ENCODE measurements around the gene PSMD6.

Gene PSMD6

DNA sequence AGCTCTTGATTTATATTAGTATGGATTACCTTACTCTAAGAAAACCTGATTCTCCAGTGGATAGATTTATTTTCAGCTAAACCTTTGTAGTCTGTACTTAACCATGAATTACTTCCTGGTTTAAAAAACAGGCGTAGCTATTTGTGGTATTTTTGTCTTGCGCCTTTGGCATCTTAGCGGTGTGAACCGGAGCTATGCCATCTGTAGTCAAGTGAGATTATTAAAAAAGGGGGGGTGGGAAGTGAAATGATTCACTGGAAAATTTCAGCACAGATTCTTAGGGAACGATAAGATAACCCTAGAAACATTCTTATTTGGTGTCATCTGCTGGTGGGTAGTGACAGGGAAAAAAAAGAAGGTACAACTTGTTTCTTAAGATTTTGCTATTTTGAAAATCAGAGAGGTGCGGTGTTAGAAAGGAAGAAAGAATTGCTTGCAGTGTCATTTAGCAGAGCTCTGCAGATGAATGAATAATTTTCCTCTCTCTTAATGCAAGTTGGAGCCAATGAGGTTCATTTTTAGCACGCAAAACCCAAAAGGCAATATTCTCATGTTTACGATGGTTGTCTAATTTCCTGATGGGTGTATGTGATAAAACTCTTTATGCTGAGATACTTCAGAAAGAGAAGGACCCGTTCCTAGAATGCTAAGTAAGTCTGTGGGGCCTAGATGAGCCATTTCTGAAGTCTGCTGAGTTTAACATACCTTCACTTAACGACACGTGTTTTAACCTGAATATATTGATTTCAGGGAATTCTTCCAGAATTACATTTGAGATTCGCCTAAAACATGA lies 44.0 kb downstream of the PSMD6 start:
- no peak for TF ChIP-seq EGR1 (IDR thresholded peaks at IDR 0.05)
- TF ChIP-seq, protein P1, sequence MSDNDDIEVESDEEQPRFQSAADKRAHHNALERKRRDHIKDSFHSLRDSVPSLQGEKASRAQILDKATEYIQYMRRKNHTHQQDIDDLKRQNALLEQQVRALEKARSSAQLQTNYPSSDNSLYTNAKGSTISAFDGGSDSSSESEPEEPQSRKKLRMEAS (IDR thresholded peaks at IDR 0.05) = no peak
- TF ChIP-seq, protein P2, sequence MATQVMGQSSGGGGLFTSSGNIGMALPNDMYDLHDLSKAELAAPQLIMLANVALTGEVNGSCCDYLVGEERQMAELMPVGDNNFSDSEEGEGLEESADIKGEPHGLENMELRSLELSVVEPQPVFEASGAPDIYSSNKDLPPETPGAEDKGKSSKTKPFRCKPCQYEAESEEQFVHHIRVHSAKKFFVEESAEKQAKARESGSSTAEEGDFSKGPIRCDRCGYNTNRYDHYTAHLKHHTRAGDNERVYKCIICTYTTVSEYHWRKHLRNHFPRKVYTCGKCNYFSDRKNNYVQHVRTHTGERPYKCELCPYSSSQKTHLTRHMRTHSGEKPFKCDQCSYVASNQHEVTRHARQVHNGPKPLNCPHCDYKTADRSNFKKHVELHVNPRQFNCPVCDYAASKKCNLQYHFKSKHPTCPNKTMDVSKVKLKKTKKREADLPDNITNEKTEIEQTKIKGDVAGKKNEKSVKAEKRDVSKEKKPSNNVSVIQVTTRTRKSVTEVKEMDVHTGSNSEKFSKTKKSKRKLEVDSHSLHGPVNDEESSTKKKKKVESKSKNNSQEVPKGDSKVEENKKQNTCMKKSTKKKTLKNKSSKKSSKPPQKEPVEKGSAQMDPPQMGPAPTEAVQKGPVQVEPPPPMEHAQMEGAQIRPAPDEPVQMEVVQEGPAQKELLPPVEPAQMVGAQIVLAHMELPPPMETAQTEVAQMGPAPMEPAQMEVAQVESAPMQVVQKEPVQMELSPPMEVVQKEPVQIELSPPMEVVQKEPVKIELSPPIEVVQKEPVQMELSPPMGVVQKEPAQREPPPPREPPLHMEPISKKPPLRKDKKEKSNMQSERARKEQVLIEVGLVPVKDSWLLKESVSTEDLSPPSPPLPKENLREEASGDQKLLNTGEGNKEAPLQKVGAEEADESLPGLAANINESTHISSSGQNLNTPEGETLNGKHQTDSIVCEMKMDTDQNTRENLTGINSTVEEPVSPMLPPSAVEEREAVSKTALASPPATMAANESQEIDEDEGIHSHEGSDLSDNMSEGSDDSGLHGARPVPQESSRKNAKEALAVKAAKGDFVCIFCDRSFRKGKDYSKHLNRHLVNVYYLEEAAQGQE (IDR thresholded peaks at IDR 0.05; ENCODE audit: low read depth) = no peak
- no peak for TF ChIP-seq FOXM1 (IDR thresholded peaks at IDR 0.05; ENCODE audit: borderline replicate concordance, low read depth)
- TF ChIP-seq, protein P3, sequence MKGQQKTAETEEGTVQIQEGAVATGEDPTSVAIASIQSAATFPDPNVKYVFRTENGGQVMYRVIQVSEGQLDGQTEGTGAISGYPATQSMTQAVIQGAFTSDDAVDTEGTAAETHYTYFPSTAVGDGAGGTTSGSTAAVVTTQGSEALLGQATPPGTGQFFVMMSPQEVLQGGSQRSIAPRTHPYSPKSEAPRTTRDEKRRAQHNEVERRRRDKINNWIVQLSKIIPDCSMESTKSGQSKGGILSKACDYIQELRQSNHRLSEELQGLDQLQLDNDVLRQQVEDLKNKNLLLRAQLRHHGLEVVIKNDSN (IDR thresholded peaks at IDR 0.05) = no peak
- no peak for TF ChIP-seq CEBPB (IDR thresholded peaks at IDR 0.05)
- TF ChIP-seq NFIC (IDR thresholded peaks at IDR 0.05) = no peak
- no peak for TF ChIP-seq RAD21 (IDR thresholded peaks at IDR 0.05; ENCODE audit: low read depth)
- no peak for TF ChIP-seq EP300 (IDR thresholded peaks at IDR 0.05; ENCODE audit: borderline replicate concordance)
- TF ChIP-seq YY1 (IDR thresholded peaks at IDR 0.05; ENCODE audit: low read depth) = no peak
- no peak for TF ChIP-seq TAF1 (IDR thresholded peaks at IDR 0.05; ENCODE audit: low read depth)
- TF ChIP-seq TCF12 (IDR thresholded peaks at IDR 0.05; ENCODE audit: low read depth) = no peak
- TF ChIP-seq TEAD4 (IDR thresholded peaks at IDR 0.05) = no peak
- no peak for TF ChIP-seq CREB1 (IDR thresholded peaks at IDR 0.05; ENCODE audit: low read depth)
- TF ChIP-seq ZBTB7A (IDR thresholded peaks at IDR 0.05; ENCODE audit: low read depth) = no peak

DNA sequence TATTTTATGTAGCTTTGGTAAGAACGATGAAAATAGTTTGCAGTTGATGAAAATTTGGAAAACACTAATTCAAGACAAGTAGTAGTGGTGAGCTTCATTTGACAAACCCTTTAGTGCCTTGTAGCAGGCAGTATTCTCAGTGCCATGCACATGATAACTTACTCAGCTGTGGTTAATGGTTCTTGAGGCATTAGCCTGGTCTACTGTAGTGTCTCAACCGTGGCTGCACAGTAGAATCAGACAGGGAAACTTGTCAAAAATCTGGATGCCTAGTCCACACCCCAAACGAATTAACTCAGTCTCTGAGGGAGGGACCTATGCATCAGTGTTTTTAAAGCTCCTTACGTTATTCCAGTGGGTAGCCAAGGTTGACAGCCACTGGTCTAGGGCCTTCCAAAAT lies 45.4 kb downstream of the PSMD6 start:
- TF ChIP-seq EGR1 (IDR thresholded peaks at IDR 0.05) = no peak
- no peak for TF ChIP-seq TCF12 (IDR thresholded peaks at IDR 0.05; ENCODE audit: low read depth)
- no peak for TF ChIP-seq CEBPB (IDR thresholded peaks at IDR 0.05)
- TF ChIP-seq, protein P1 (IDR thresholded peaks at IDR 0.05) = no peak
- TF ChIP-seq TAF1 (IDR thresholded peaks at IDR 0.05; ENCODE audit: low read depth) = no peak
- TF ChIP-seq, protein P2 (IDR thresholded peaks at IDR 0.05; ENCODE audit: low read depth) = no peak
- TF ChIP-seq ZBTB7A (IDR thresholded peaks at IDR 0.05; ENCODE audit: low read depth) = no peak
- no peak for TF ChIP-seq RAD21 (IDR thresholded peaks at IDR 0.05; ENCODE audit: low read depth)
- no peak for TF ChIP-seq TEAD4 (IDR thresholded peaks at IDR 0.05)
- no peak for TF ChIP-seq CREB1 (IDR thresholded peaks at IDR 0.05; ENCODE audit: low read depth)
- TF ChIP-seq EP300 (IDR thresholded peaks at IDR 0.05; ENCODE audit: borderline replicate concordance) = no peak
- no peak for TF ChIP-seq YY1 (IDR thresholded peaks at IDR 0.05; ENCODE audit: low read depth)
- no peak for TF ChIP-seq NFIC (IDR thresholded peaks at IDR 0.05)
- TF ChIP-seq, protein P3 (IDR thresholded peaks at IDR 0.05) = no peak
- no peak for TF ChIP-seq FOXM1 (IDR thresholded peaks at IDR 0.05; ENCODE audit: borderline replicate concordance, low read depth)

DNA sequence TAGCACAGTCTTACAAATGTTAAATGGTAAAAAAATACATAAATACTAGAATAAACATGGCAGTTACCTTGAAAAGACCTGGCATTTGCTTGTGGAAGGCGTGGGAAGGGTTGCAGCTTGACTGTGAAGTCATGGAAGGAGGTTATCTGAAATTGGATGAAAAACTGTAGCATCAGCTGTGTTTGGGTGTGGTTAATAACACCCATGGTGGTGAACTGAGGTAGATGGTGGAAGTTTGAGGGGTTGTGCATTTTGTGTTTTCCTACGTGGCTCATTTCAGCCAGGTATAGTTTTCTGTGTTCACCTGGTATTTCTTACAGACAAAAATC lies 46.5 kb downstream of the PSMD6 start:
- TF ChIP-seq NFIC (IDR thresholded peaks at IDR 0.05) (no peak), CEBPB (IDR thresholded peaks at IDR 0.05) (no peak)

DNA sequence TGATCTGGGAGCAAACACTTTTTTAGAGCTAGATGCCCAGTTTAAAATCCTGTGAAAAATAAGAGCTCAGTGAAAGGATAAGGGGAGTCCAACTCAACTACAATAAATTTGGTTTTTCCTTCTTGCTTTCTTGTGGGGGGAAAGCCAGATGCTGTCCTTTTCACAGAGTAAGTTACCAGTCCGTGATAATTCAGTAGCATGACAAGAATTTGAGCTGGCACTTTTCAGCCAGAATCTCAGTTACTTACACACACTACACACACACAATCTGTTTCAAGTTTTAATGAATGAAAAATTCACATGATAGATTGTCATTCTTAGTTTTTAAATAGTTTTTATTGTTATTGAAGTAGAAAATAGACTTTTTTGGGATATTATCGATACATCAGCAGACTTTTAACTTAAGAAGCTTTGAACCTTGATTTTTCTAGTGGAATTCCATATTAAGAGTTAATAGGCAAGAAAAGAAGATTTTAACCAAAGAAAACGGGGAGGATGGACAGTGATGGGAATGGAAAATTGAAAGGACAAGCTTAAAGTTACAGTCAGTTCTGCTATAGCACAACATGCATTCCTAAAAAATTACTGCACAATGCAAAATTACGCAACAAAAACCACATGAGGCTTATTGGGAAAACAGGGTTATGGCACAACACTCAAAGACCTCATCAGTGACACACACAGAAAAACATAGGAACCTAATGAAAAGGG lies 47.0 kb downstream of the PSMD6 start:
- TF ChIP-seq TEAD4 (IDR thresholded peaks at IDR 0.05) (no peak), CEBPB (IDR thresholded peaks at IDR 0.05) (peak; percentile 94)

DNA sequence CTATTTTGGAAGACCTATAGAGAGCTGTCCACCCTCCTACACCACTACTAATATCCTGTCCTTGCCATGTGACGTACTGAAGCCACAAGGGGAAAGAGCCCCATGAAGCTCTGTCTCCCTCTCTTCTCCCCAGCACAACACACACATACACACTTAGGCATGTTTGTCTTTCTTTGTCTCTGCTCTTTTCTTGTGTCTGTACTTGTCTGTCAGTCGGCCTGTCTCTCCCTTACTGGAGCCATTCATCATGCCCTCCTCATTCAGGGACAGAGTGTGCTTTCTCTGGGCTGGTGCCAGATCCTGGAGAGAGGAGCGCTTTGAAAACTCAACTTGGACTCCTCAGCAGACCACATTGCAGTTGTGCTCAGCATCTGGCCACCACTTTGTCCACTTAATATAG lies 47.6 kb downstream of the PSMD6 start:
- TF ChIP-seq, protein P3 (IDR thresholded peaks at IDR 0.05) = no peak
- TF ChIP-seq NFIC (IDR thresholded peaks at IDR 0.05) = no peak
- no peak for TF ChIP-seq YY1 (IDR thresholded peaks at IDR 0.05; ENCODE audit: low read depth)
- TF ChIP-seq RAD21 (IDR thresholded peaks at IDR 0.05; ENCODE audit: low read depth) = no peak

DNA sequence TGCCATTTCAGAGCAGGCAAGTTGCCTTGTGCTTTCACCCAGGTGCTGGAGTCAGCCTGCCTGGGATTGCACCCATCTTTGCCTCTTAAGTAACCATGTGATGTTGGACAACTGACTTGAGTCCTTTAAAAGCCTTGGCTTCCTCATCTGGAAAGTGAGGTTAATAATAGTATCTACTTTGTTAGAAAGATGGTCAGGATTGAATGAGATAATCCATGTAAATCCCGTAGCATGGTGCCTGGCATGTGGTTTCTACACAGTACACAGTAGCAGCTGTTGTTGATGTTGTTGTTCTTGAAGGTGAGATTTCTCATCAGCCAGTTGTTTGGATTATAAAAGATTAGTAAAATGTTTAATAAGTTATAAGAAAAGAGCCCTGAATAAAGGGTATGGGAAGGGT lies 48.8 kb downstream of the PSMD6 start:
- no peak for TF ChIP-seq CREB1 (IDR thresholded peaks at IDR 0.05; ENCODE audit: low read depth)
- TF ChIP-seq, protein P3 (IDR thresholded peaks at IDR 0.05) = no peak
- TF ChIP-seq TCF12 (IDR thresholded peaks at IDR 0.05; ENCODE audit: low read depth) = no peak
- TF ChIP-seq NFIC (IDR thresholded peaks at IDR 0.05) = no peak
- TF ChIP-seq ZBTB7A (IDR thresholded peaks at IDR 0.05; ENCODE audit: low read depth) = no peak
- TF ChIP-seq, protein P2 (IDR thresholded peaks at IDR 0.05; ENCODE audit: low read depth) = no peak
- TF ChIP-seq EGR1 (IDR thresholded peaks at IDR 0.05) = no peak
- TF ChIP-seq CEBPB (IDR thresholded peaks at IDR 0.05) = no peak
- no peak for TF ChIP-seq TAF1 (IDR thresholded peaks at IDR 0.05; ENCODE audit: low read depth)
